ENCODE measurements around the gene BCAP31.
A peak's percentile ranks its signal among the peaks of the same experiment; 100 is the strongest.
"Not testable (repeated sequence)": the region's sequence is repeated elsewhere in the genome, so short reads cannot be mapped to it uniquely, and the experiment has no call there.

Gene BCAP31

DNA sequence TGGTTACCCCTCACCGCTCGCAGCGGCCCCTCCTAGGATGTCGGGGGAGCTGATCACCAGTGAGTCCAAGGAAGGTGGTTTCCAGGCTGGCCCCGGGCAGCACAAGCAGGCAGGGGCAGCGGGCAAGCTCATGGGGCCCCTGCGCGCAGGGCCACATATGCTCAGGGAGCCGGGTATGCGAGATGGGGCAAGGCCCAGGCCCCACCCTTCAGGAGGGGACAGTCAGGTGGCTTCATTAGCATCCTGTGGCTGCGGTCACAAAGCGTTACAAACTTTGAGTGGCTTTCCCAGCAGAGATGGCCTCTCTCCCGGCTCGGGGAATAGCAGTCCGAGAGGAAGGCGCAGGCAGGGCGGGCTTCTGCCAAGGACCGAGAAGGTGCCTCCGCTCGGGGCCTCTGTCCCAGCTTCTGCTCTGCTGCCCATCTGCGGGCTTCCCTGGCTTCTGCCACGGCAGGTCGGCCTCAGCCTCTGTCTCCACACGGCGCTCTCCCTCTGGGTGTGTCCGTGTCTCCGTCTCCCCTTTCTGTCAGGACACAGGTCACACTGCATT is 13.9 kb upstream of the BCAP31 start:
- in situ Hi-C loops (cut with MboI; ENCODE audit: low pct_unique_long_range_greater_than_20kb, low sequenced_read_pairs), result no loop called here
- DNase-seq, result no peak

DNA sequence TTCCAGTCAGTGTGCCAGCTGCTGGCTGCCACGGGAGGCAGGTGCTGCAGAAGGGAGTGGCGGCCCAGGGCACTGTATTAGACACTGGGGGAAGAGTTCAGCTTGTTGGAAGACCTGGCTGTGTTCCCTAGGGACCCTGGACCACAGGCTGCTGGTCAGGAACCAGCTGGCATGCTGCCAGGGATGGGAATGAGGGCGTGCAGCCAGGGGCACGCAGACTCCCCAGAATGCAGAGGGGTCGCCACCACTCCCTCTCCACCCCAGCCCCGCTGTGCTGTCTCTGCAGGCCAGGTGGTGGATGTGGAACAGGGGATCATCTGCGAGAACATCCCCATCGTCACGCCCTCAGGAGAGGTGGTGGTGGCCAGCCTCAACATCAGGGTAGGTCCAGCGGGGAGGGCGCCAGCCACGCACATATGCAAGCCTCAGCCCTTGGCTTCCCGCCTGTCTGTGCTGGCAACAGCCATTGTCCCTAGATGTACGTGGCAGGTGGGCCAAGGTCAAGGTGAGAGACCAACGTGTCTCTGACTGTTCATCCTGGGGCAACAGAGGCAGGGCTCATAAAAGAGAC is 12.8 kb upstream of the BCAP31 start:
- no peak for DNase-seq
- in situ Hi-C loops (cut with MboI; ENCODE audit: low pct_unique_long_range_greater_than_20kb, low sequenced_read_pairs), result no loop called here

DNA sequence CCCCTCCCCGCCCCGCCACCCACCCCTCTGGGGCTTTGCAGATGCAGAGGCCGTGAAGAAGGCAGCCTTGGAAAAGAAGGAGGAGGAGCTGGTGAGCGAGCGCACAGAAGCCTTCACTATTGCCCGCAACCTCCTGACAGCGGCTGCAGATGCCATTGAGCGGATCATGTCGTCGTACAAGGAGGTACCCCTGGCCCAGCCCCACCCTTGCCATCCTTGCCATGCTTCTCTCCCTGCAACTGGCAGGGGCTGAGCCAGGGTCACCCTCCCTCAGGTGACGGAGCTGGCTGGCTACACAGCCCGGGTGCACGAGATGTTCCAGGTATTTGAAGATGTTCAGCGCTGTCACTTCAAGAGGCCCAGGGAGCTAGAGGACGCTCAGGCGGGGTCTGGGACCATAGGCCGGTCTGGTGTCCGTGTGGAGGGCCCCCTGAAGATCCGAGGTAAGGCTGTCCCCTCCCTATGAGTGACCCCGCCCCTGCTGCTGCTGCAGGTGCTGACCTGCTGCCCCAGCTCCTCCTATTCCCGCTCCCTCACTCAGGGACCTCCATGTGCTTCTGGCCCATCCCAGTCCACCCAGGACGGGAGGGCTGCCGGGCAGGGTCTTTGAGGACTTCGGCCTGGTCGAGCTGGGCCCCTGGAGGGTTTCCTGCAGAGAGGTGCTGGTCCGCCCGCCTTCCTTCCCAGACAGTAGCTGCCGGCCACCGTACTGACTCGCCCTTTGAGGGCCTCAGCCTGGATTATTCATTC is 12.1 kb upstream of the BCAP31 start:
- in situ Hi-C loops (cut with MboI; ENCODE audit: low pct_unique_long_range_greater_than_20kb, low sequenced_read_pairs), result no loop called here
- no peak for DNase-seq

DNA sequence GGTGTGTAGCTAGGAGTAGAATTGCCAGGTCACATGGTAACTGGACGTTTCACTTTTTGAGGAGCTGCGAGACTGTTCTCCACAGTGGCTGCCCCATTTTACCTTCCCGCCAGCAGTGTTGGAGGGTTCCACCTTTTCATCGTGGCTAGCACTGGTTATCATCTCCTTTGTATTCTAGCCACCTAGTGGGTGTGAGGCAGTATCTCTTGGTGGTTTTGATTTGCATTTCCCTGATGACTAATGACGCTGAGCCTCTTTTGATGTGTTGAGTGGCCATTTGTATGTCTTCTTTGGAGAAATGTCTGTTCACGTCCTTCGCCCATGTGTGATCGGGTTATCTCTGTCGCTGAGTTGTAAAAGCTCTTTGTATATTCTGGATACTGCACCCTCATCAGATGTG is 11.1 kb upstream of the BCAP31 start:
- no peak for DNase-seq
- in situ Hi-C loops (cut with MboI; ENCODE audit: low pct_unique_long_range_greater_than_20kb, low sequenced_read_pairs), result no loop called here

DNA sequence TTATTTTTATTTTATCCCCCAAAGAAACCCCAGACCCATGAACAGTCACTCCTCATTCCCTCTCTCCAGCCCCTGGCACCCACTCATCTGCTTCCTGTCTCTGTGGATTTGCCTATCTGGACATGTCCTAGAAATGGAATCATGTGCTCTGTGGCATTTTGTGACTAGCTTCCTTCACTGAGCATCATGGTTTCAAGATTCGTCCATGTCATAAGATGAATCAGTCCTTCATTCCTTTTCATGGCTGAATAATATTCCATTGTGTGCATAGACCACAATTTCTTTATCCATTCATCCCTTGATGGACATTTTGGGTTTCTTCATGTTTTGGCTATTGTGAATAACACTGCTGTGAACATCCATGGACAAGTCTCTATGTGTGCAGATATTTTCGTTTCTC is 10.7 kb upstream of the BCAP31 start:
- no peak for DNase-seq
- in situ Hi-C loops (cut with MboI; ENCODE audit: low pct_unique_long_range_greater_than_20kb, low sequenced_read_pairs), result no loop called here

DNA sequence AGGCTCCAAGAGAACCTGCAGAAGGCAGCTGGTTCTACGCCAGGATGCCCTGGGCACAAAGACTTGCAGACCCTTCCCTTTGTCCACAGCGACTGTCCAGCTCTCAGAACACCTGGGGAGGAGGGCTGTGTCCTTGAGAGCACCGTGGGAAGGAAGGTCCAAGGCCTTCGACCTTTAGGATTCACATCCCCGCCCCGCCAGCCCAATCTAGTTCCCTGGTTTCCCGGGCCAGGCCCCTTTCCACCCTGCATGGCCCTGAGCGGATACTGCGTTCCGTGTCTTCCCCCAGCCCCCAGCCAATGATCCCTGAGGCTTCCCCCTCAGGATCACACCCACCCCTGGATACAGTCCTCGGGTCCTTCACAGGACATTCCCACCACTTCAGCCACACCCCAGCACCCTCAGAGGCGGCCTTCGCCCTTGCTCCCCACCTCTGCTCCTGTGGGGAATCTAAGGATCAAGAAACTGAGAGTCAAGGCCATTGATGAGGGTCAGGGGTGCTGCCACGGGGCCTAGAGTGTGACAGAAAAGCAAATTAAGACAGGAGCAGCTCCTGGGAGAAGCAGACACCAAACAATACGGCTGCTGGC is 9.6 kb upstream of the BCAP31 start:
- in situ Hi-C loops (cut with MboI; ENCODE audit: low pct_unique_long_range_greater_than_20kb, low sequenced_read_pairs), result no loop called here
- DNase-seq, result no peak

DNA sequence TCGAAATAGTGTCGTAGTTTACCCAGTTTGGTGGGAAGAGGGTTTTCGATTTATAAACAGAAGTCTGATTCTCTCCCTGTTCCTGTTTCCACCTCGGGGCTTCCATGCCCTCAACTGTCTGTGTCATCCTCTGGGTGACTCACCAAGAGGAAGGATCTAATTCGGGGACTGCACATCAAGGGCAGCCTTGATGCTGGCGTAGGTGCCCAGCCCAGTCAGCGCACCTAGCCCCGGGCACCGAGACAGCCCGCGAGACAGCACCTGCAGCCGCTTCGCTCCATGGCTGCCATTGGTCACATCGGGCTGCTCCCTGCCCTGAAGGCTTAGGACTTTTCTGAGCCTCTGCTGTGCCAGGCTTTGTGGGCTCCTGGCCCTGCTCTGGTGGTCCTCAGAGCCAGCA is 8.2 kb upstream of the BCAP31 start:
- in situ Hi-C loops (cut with MboI; ENCODE audit: low pct_unique_long_range_greater_than_20kb, low sequenced_read_pairs), result no loop called here
- no peak for DNase-seq

DNA sequence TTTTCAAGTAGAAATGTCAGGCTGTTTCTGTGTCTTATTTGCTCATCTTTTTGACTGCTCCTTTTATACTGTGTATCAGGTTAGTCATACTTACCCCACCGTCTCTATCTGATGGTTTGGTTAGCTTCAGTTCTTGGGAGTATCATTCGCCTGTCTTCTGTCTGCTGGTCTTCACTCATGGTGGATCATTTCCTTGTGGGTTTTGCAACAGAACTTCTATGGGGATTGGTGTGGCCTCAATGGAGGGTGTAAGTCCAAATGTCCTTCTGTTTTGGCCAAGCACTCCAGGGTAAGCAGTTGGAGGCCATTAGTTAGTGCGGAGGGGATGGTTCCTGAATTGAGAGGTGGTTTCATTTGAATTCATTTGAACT is 7.6 kb upstream of the BCAP31 start:
- DNase-seq, result no peak
- in situ Hi-C loops (cut with MboI; ENCODE audit: low pct_unique_long_range_greater_than_20kb, low sequenced_read_pairs), result no loop called here

DNA sequence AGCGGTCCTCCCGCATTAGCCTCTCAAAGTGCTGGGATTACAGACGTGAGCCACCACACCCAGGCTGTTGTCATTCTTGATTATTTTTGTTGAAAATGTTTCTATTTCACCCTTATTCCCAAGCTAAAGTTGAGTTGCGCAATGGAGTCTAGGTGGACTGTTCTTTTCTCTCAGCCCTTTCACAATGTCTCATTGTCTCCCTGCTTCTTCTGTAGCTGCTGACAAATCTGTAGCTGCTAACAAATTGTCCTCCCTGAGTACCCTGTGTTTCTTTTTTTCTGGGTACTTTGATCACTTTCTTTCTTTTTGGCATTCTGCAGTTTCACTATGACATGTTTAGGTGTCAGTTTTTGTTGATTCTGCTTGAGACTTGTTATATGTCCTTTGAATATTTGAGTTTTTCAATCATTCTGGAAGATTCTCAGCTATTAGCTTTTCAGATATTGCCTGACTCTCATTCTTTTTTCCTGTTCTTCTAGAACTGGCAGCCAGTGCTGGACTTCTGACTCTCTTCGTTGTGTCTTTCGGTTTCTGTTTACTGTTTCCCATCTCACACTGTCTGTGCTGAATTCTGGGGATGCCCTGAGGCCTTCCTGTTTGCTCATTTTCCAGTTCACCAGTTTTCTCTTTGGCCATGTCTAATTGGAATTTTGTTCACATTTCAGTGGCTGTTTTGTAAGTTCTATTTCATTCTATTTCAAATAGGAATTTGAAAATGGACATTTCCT is 7.1 kb upstream of the BCAP31 start:
- in situ Hi-C loops (cut with MboI; ENCODE audit: low pct_unique_long_range_greater_than_20kb, low sequenced_read_pairs), result no loop called here
- no peak for DNase-seq

DNA sequence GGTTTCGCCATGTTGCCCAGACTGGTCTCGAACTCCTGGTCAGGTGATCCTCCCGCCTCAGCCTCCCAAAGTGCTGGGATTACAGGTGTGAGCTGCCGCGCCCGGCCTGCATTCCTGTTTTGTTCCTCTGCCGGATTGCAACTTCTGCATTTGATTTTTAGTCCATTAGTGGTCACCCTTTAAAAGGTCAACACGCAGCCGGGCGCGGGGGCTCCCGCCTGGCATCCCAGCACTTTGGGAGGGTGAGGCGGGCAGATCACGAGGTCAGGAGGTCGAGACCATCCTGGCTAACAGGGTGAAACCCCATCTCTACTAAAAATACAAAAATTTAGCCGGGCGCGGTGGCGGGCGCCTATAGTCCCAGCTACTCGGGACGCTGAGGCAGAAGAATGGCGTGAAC is 5.9 kb upstream of the BCAP31 start:
- DNase-seq; in situ Hi-C loops (cut with MboI; ENCODE audit: low pct_unique_long_range_greater_than_20kb, low sequenced_read_pairs): not testable (repeated sequence)

DNA sequence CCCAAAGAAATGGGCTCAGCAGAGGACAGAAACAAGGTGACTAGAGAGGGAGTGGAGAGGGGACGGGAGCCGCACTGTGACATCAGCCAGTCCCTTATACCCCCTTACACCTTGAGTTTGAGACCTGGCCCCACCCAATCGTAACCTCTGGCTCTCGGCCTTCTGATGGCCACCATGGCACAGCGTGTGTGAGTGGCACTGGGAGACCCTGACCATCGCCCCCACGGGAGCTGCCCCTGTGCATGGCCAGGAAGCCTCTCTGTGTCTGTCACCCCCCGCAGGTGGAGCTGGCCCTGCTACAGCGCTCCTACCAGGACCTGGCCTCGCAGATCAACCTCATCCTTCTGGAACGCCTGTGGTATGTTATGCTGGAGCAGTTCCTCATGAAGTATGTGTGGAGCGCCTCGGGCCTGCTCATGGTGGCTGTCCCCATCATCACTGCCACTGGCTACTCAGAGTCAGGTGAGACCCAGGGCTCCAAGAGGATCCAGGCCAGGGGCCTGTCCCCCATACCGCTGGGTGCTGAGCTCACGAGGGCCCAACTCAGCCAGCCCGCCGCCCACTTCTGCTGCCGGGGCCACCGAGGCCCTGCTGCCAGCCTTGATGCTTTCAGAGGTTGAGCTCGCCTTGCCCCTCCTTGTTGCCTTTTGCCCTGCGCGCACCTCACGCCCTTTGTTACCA is 4.9 kb upstream of the BCAP31 start:
- in situ Hi-C loops (cut with MboI; ENCODE audit: low pct_unique_long_range_greater_than_20kb, low sequenced_read_pairs), result no loop called here
- DNase-seq, result no peak

DNA sequence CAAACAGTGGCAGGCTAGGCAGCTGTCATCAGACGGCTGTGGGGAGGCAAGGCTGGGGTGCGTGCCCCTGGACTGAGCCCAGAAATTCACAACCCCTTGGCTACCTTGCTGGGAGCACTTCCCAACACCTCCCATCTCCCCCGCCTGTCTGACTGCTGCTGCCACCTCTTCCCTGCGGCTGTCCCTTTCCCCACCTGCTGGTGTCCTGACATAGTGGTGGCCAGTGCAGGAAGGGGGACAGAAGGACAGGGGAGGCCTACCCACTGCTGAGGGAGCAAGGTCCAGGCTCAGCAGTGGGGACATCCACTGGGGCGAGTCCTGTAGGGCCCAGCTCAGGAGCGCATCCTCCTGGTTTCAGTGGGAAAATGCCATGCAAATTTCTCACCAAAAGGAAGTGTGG is 3.9 kb upstream of the BCAP31 start:
- no peak for DNase-seq
- in situ Hi-C loops (cut with MboI; ENCODE audit: low pct_unique_long_range_greater_than_20kb, low sequenced_read_pairs), result no loop called here

DNA sequence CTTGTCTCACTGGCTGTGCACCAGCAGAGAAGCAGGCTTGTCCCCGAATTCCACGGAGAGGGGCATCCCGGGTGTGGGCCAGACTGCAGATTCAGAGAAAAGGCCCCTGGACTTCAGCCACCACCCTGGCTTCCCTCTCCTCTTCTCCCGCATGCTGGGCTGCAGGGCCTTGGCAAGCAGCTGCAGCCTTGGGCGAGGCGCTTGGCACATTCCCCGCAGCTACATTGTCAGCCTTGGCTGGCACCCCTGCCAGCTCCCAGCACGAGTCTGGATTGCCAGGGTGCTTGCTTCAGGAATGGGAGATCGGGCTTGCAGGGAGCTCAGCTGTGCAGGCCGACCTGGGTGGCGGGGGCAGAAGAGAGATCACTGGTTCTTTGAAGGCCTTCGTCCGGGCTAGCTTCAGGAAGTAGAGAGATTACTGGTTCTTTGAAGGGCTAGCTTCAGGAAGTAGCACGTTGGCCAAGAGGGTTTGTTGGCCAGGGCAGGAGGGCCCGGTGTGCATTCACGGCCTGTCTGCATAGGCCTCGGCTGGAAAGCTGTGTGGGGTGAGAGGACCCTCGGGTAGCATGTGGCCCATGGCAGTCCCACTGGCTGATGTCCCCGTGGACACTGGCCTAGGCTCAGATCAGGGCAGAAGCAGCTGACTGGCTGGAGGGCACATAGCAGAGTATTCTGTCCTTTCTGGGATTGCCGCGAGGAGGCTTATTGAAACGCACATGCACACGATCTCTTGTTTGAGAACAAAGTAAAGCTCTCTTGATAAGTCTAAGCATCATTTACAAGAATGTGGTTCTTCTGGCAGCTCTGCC is 3.1 kb upstream of the BCAP31 start:
- DNase-seq, result peak; percentile 31
- in situ Hi-C loops (cut with MboI; ENCODE audit: low pct_unique_long_range_greater_than_20kb, low sequenced_read_pairs), result no loop called here

DNA sequence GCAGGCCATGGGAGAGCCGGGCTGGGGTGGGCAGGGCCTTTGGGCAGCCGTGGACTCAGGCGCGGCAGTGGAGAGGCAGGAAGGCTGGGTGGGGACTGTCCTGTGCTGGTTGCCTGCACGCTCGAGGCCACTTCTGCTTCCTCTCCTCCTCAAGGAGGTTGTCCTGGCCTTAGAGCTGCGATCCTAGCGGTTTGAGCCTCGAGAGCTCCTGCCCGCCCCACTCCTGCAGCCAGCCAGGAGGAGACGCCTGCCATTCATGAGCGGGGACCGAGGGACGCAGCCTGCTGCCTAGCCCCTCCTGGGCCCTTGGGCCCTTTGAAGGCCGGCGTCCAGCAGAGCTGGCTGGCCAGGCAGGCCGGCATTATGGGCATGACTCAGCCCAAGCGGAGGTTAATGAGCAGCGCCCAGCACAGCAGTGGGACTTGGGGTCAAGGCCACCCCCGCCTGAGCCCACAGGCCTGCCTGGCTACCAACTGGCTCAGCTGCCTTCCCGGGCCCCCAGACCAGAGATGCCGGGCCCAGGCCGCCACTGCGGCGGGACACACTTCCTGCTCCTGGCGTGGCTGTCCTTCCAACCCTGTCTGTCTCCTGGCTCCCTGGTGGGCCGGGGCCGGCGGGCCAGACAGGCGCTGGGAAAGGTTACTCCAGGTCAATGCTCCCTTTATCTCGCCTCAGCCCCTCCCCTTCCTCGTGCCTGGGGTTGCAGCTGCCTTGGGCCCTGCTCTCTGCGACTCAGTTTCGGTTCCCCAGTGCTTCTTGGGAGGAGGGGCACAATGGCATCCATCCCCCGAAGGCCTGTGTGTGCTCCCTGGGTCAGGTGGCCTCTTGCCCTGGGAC is 2.3 kb upstream of the BCAP31 start:
- in situ Hi-C loops (cut with MboI; ENCODE audit: low pct_unique_long_range_greater_than_20kb, low sequenced_read_pairs), result no loop called here
- peak; percentile 86 for DNase-seq

DNA sequence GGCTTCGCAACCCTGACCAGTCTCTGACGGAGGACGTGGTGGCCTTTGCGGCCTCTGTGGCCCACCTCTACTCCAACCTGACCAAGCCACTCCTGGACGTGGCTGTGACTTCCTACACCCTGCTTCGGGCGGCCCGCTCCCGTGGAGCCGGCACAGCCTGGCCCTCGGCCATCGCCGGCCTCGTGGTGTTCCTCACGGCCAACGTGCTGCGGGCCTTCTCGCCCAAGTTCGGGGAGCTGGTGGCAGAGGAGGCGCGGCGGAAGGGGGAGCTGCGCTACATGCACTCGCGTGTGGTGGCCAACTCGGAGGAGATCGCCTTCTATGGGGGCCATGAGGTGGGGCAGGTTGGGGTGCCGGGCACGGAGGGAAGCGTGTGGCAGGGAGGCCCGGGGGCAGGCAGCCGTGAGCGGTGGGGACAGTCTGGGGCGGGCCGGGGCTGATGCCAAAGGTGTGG is 1.7 kb upstream of the BCAP31 start:
- in situ Hi-C loops (cut with MboI; ENCODE audit: low pct_unique_long_range_greater_than_20kb, low sequenced_read_pairs), result no loop called here
- no peak for DNase-seq

DNA sequence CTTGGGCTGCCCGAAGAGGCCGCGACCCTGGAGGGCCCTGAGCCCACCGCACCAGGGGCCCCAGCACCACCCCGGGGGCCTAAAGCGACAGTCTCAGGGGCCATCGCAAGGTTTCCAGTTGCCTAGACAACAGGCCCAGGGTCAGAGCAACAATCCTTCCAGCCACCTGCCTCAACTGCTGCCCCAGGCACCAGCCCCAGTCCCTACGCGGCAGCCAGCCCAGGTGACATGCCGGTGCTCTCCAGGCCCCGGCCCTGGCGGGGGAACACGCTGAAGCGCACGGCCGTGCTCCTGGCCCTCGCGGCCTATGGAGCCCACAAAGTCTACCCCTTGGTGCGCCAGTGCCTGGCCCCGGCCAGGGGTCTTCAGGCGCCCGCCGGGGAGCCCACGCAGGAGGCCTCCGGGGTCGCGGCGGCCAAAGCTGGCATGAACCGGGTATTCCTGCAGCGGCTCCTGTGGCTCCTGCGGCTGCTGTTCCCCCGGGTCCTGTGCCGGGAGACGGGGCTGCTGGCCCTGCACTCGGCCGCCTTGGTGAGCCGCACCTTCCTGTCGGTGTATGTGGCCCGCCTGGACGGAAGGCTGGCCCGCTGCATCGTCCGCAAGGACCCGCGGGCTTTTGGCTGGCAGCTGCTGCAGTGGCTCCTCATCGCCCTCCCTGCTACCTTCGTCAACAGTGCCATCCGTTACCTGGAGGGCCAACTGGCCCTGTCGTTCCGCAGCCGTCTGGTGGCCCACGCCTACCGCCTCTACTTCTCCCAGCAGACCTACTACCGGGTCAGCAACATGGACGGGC is 1.0 kb upstream of the BCAP31 start:
- in situ Hi-C loops (cut with MboI; ENCODE audit: low pct_unique_long_range_greater_than_20kb, low sequenced_read_pairs), result no loop called here
- DNase-seq, result no peak

Measured in KBM-7 (cell line).